Activated T-helper 1 cell treated with anti-CD3 and anti-CD28 coated beads, Interleukin-2, amount 50 U/mL, for 16 hours (primary cell): ENCODE measurements around the gene ARHGAP33.

ENCODE experiments used
- DNase-seq, 2 donors: peaks; one replicate each; pipeline ENCODE4 v3.0.0-alpha.2; 2020; ENCODE audit warnings: low read depth in 1 of 2, low spot score in 1 of 2

Gene ARHGAP33

DNA sequence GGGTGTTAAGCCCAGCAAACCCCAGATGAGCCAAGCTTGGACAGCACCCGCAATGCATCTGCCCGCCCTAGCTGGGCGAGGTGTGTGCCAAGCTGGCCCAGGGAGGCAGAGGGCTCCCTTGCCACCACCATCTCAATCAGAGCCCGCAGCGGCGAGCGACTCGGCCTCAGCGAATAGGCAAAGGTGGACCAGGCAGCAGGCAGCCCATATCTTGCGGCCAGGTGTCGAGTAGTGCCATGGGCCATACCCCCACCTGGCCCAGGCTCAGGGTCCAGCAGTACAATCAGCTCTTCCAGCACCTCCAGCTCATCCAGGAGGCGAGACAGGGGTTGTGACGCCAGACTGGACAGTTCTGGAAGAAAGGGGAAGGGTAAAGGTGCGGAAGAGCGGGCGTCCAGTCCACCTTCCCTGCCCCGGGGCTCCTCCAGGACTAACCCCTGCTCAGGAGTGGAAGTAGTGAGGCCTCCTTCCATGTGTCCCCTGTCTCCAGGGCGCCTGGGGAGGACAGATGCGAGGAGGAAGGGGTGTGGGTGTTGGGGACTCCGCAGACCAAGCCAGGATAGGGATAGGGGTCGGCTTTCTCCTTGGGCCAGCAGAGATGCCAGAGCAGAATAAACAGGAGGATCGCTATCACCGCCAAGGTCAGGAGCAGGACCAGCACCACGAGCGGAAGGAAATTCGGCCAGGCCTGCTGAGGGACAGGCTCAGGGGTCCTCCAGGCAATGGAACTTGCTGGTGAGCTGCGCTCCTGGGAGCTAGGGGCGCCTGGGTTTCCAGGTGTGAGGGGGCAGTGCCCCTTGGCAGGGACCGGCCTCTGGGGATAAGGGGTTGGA is 35.9 kb upstream of the ARHGAP33 start:
- no peak for DNase-seq

- no peak for DNase-seq
These were observed 35.3 kb upstream of the ARHGAP33 start for GRCh38 chr19:35740108-35740422.

GRCh38 chr19:35740423-35741202 is 34.8 kb upstream of the ARHGAP33 start:
- DNase-seq, result peak; percentile 90 to 91

- no peak for DNase-seq
These were observed 34.2 kb upstream of the ARHGAP33 start for GRCh38 chr19:35741203-35741515.

DNA sequence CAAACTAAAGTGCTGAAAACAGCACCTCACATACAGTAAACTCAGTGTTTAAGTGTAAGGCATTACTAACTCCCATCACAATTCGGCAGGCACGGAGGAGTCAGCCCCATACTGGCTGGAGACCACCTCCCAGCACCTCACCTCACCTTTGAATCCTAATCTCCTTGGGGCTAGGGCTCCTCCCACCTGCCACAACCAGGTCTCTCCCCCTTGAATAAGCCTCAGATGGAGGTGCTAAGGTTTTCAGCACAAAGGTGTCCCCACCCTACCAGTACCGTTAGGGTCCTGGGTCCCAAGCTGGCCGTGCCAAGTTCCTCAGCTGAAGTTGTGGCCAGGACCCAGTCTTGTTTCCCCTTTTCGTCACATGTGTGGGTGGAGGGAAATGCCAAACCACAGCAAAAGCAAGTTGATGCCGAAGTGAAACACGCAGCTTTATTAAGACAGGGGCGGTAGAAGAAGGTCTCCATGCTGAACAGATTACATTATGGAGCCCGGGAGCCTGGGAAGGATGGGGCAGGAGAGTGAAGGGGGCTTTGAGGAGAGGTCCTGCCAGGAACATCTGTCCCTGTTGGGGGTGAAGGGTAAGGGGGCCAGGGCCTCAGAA is 33.1 kb upstream of the ARHGAP33 start, which contains the start of gene IGFLR1:
Gene IGFLR1, minus strand, starts transcription at position 332 of the 604 bp plus-strand sequence. CDS start 1,272 bp downstream, outside the sequence.
- DNase-seq, result peak in 1 of 2 donors; percentile 56

- DNase-seq, result no peak
These were observed 31.5 kb upstream of the ARHGAP33 start for GRCh38 chr19:35743640-35744429.

DNA sequence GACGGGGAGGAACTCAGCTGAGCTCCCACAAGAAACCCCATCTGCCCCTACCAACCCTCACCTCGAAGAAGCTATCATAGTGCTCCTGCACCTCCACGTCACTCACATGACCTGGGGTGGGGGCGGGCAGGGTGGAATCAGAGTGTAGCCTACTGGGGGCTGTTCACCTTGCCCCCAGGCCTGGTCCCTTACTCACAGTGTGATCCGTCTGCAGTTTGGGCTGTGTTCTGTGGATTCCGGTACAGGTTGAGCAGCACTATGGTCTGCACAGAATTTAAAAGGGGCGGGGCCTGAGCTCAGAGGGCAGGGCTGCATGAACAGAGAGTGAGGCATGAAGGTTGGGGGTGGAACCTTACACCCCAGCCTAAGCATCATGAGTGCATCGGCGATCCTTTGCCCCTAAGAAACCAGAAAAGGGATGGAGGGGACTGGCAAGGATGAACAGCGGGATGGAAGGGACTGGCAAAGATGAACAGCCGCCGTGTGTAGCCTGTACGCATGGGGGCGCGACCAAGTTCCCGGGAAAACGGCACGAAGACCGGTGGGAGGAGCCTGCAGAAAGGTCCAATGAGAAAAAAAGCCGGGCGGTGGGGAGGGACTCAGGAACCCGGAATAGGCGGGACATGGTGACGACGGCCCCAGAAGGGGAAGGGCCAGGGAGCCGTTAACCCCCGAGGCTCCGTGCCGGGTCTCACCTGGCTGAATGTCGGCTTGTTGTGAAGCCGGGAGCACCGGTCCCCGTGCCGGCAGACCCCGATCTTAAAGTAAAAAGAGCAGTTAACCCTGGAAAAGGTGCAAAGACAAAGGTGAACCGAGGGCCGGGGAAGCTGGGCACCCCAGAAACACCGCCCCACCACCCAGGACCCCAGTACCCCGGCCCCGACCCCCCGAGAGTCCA is 30.7 kb upstream of the ARHGAP33 start:
- DNase-seq, result peak; percentile 82 to 86

DNA sequence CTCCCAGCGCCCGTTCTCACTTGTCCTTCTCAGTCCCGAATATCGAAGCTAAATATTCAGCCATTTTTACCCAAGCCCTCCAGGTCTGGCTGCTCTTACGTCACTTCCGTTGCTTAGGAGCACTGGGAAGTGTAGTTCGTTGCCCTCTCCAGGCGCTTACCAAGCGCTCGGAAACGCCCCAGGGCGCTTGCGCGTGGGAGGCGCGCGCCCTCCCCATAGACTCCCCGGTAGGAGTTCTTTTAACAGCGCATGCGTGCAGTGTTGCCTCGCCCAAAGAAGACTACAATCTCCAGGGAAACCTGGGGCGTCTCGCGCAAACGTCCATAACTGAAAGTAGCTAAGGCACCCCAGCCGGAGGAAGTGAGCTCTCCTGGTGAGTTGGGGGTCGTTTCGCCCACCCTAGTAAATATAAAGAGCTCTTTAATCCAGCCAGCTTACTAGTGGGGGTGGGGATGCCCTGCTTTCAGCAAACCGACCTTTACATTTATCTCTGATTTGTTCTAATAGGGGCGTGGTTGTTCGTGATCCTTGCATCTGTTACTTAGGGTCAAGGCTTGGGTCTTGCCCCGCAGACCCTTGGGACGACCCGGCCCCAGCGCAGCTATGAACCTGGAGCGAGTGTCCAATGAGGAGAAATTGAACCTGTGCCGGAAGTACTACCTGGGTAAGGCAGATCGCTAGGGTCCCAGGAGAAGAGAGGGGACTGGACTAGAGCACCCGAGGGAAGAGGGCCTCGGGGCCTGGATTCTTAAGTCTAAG is 29.9 kb upstream of the ARHGAP33 start, which contains the start of the genes PSENEN and U2AF1L4:
Gene PSENEN, plus strand, starts transcription at position 324 of the 759 bp plus-strand sequence. Its CDS starts 280 bp downstream, at position 604.
Gene U2AF1L4, minus strand, starts transcription at position 91 of the 759 bp plus-strand sequence. Its CDS starts 27 bp downstream, at position 64.
- peak; percentile 86 to 96 for DNase-seq

- DNase-seq, result no peak
These were observed 29.3 kb upstream of the ARHGAP33 start for GRCh38 chr19:35746087-35746462.

DNA sequence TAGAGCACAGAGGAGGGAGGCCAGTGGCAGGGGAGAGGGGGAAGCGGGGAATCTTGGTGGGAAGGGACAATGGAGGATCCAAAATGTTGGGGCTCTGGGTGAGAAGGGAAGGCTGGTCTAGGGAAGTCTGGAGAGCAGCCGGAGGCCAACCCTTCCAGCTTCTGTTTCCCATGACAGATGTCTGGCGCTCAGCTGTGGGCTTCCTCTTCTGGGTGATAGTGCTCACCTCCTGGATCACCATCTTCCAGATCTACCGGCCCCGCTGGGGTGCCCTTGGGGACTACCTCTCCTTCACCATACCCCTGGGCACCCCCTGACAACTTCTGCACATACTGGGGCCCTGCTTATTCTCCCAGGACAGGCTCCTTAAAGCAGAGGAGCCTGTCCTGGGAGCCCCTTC is 28.8 kb upstream of the ARHGAP33 start:
- no peak for DNase-seq

DNA sequence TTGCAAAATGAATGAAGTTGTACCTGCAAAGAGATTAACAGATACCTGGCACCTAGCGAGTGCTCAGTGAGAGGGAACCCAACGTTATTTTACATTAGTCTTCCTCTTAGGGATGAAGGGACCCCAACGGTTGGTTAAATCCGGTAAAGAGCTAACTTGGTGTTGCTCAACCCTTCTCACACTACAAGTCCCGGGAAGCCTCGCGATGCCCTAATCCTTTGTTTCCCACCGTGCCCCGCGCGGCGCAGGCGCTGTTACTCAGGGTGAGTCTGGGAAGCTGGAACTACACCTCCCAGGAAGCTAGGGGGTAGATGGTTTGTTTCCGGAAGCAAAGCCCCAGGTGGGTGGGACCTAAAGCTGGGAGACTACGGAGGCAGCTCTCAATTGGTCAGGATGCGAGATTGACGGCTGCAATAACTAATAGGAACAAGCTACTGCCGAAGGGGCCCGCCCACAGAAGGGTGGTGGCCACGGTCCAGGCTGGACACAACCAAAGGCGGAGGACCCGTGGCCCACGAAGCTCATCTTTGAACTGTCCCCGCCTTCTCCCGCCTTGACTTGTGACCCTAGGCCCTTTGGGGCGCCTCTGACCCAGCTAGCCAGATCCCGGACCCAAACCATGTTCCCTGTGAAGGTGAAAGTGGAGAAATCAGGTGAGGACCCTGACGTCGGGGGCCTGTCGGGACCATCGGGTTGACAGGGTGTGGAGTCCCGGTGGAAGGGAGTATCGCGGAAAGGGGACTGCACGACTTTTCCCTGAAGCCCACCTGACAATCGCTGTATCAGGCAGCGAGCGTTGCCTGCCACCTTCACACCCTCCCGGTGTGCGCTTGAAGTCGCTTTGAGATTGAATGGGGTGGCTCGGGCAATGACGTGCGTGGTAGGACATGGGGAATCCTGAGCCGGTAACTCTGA is 27.0 kb upstream of the ARHGAP33 start, which contains the start of gene LIN37:
Gene LIN37, plus strand, starts transcription at position 471 of the 915 bp plus-strand sequence. Its CDS starts 149 bp downstream, at position 620.
- DNase-seq, result peak; percentile 96 to 98

DNA sequence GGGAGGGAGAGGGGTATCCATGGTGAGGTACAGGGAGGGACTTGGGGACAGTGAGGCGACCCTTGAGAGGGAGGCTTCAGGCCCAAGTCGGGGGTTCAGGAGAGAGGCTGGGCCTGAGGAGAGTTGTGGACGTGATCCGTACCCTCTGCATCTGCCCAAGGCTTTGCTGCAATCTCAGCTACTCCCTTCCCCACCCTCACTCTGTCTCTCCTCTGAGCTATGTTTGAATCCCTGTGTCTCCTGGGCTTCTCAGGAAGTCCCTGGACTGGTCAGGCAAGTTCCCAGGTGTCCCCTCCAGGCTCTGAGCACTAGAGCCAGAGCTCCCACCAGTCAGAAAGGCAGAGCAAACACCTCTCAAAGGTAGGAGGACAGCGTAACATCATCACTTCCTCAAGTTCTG is 25.2 kb upstream of the ARHGAP33 start:
- no peak for DNase-seq

DNA sequence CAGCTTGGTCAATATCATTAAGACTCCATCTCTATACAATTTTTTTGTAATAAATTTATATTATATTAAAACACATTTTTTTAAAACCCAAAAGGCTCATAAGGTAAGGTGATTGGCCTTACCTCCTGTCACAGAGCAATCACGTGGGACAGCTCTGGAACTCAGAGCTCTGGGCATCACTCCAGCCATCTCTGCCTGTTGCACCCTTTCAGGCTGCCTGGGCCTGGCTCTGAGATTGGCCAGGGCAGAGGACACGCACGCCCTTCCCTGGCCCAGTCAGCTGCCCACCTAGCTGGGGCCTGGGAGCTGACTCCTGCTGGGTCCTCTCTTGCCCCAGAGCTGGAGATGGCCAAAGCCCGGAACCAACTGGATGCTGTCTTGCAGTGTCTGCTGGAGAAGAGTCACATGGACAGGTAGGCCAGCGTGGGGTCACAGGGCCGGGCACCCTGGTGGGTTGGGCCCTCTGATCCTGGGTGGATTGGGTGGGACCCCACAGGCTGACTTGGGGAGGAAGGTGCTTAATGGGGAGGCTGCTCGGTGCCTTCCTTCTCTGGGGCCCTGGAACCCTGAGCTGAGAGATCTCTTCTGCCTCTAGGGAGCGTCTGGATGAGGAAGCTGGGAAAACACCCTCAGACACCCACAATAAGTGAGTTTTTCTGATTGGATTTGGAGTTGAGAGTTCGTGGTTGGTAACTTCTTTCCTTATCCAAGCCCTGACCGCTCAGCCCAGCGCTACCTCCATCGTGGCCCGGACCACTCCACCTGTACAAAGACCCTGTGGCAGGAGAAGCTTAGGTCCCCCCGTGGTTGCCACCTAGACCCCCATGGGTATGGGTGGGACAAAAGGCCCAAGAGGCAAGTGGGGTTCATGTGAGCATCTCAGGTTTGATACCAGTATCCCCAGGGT is 23.3 kb upstream of the ARHGAP33 start:
- DNase-seq, result no peak

DNA sequence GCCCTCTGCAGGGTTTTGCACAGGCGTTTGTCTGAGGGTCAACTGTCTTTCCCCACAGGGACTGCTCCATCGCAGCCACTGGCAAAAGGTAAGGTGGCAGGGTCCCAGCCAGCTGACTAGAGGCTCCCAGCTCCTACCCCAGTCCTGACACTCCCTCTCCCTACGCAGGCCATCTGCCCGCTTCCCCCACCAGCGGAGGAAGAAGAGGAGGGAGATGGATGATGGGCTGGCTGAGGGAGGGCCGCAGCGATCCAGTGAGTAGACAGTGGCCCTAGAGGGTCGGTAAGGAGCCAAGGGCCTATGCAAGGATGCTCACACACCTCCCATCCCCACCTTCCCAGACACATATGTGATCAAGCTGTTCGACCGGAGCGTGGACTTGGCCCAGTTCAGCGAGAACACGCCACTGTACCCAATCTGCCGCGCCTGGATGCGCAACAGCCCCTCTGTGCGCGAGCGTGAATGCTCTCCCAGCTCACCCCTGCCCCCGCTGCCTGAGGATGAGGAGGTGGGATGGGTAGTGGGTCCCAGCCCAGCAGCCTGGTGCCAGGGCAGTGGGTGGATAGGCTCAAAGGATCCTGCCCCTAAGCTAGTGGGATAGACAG is 22.5 kb upstream of the ARHGAP33 start:
- no peak for DNase-seq

DNA sequence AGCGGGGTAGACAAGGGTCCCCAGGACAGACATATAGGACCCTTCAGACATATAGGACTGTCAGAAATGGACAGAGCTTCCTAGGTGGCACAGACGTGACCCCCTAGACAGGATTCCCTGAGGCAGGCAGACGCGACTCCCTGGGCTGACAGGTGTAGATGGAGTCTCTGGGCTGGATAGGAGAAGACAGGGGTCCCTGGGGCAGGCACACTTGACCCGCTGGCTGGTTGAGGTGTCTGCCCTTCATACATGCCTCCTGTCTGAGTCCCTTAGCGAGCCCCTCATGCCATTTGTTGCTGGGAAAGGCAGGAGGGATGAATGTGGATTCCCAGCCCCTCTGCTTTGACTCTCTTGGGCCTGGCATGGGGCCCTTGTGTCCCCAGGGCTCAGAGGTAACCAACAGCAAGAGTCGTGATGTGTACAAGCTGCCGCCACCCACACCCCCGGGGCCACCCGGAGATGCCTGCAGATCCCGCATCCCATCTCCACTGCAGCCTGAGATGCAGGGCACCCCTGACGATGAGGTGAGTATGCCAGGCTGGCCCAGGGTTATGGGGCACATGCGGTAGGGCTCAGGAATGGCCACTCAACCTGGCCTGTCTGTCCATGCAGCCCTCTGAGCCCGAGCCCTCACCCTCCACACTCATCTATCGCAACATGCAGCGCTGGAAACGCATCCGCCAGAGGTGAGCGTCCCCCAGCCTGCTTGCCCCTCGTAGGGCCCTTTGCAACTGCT is 21.6 kb upstream of the ARHGAP33 start:
- DNase-seq, result no peak
